ENCODE measurements around the gene USP12.

DNA sequence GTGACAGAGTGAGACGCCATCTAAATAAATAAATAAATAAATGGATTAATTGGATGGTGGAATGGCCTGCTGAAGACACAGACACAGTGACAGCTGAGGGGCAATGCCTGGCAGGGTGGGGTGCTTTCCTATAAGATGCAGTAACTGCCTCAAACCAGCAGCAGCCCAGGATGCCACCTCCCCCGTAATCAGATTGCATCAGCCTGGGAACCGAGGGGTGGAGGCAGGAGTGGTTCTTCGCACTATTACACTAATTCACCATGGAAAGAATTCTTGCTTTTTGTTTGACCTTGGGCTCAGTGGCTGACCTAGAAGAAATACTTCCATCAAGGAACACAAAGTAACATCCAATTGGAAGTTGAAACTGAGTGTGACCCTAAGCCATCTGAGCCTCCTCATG, 31.6 kb upstream of the USP12 start:
- TF ChIP-seq EZH2 (IDR thresholded peaks at IDR 0.05) (no peak), POLR2AphosphoS5 (IDR thresholded peaks at IDR 0.05; ENCODE audit: borderline replicate concordance, low read depth, low read length) (no peak)

Measured in SK-N-MC (cell line).